Fibroblast of lung (primary cell): ENCODE results near the gene SORCS3. TPM values are rescaled to one million over a fixed set of nuclear protein-coding genes. Genes with fewer than 3 reads are reported as not detected.

Experiments used
- DNase-seq, 2 donors: peaks; one replicate each; pipeline versions ENCODE4 v3.0.0 to v3.0.0-alpha.2; 2010; ENCODE audit warnings: low read depth in 2 of 2
- H2AFZ ChIP-seq: 2 replicates; pipeline ENCODE4 v1.5.1; 2012; ENCODE audit warnings: low read length, control low read depth, inconsistent platforms
- H3K27ac ChIP-seq: 2 replicates; pipeline ENCODE4 v1.5.1; 2011; ENCODE audit warnings: low read length, control low read depth; ENCODE audit not compliant: insufficient read depth
- H3K27me3 ChIP-seq: 2 replicates; pipeline ENCODE4 v1.5.1; 2011; ENCODE audit warnings: mild to moderate bottlenecking, low read length; ENCODE audit not compliant: control insufficient read depth, insufficient read depth
- H3K36me3 ChIP-seq: 2 replicates; pipeline ENCODE4 v1.5.1; 2011; ENCODE audit warnings: low read length; ENCODE audit not compliant: control insufficient read depth, insufficient read depth
- H3K4me1 ChIP-seq: 2 replicates; pipeline ENCODE4 v1.5.1; 2011; ENCODE audit warnings: low read length; ENCODE audit not compliant: control insufficient read depth, insufficient read depth; ENCODE audit errors: extremely low read depth
- H3K4me2 ChIP-seq: 2 replicates; pipeline ENCODE4 v1.5.1; 2011; ENCODE audit warnings: low read length, control low read depth; ENCODE audit not compliant: insufficient read depth; ENCODE audit errors: extremely low read depth
- H3K4me3 ChIP-seq, 4 experiments: fragments of 200-600 bp in 1 of 4; sonication (generic) in 1 of 4; replicated peaks in 1 of 4; 2 replicates each; pipeline ENCODE4 v1.5.1; 2011 to 2016; ENCODE audit warnings: low read length in 4 of 4, low read depth in 3 of 4, mild to moderate bottlenecking in 3 of 4, control low read depth in 2 of 4, inconsistent platforms in 1 of 4, mixed read lengths in 1 of 4; ENCODE audit not compliant: insufficient read depth in 1 of 4; ENCODE audit errors: control extremely low read depth in 1 of 4
- H3K79me2 ChIP-seq: 2 replicates; pipeline ENCODE4 v1.5.1; 2012; ENCODE audit warnings: mild to moderate bottlenecking, low read length, inconsistent platforms; ENCODE audit not compliant: control insufficient read depth, insufficient read depth
- H3K9ac ChIP-seq: 2 replicates; pipeline ENCODE4 v1.5.1; 2011; ENCODE audit warnings: mild to moderate bottlenecking, low read length, control low read depth; ENCODE audit not compliant: insufficient read depth
- H3K9me3 ChIP-seq: 2 replicates; pipeline ENCODE4 v1.5.1; 2012; ENCODE audit warnings: low read depth, low read length; ENCODE audit not compliant: control insufficient read depth, insufficient read depth
- H4K20me1 ChIP-seq: 2 replicates; pipeline ENCODE4 v1.5.1; 2011; ENCODE audit warnings: low read length; ENCODE audit not compliant: control insufficient read depth, insufficient read depth; ENCODE audit errors: extremely low read depth
- CTCF ChIP-seq, 2 donors: IDR thresholded peaks in 1 of 2; conservative IDR thresholded peaks in 1 of 2; 1 replicate in 1 of 2; 2 replicates in 1 of 2; pipeline ENCODE4 v1.5.1; 2011 to 2012; ENCODE audit warnings: low read length in 2 of 2, control low read depth in 1 of 2, inconsistent platforms in 1 of 2, low read depth in 1 of 2, mild to moderate bottlenecking in 1 of 2
- EZH2 ChIP-seq: IDR thresholded peaks from 2 replicates; pipeline ENCODE4 v1.5.1; 2012; ENCODE audit warnings: low read length, control low read depth, mild to moderate bottlenecking; ENCODE audit errors: missing control alignments
- polyA plus RNA-seq, 2 donors: library from polyadenylated mRNA; depleted of rRNA in 1 of 2; stranded (reverse) in 1 of 2; unstranded in 1 of 2; fragments of >200 nt; gene quantifications; 2 replicates each; pipeline ENCODE4 v1.2.1, GENCODE V29; 2011 to 2012; ENCODE audit warnings: missing spikeins in 1 of 2
- total RNA-seq: library from RNA; depleted of rRNA; stranded (reverse); fragments of >200 nt; gene quantifications from 2 replicates; pipeline ENCODE4 v1.2.1, GENCODE V29; 2014

The SORCS3 gene
- total and polyA plus RNA-seq, 2 donors (not counting 1 experiment from before 2014, with no cell fraction given) = not detected

- TF ChIP-seq CTCF (conservative IDR thresholded peaks at IDR 0.05 in 1 of 2, IDR thresholded peaks at IDR 0.05 in 1 of 2; ENCODE audit: low read depth in 1 of 2, low read length in 2 of 2) = no peak
- TF ChIP-seq EZH2 = no peak
- no peak overlapping the region for H2AFZ ChIP-seq
- no peaks in the 10 kb centered on the region for H3K4me1 ChIP-seq
- no peaks in the 10 kb centered on the region for H3K36me3 ChIP-seq
- H3K27me3 ChIP-seq = no peaks in the 10 kb centered on the region
- H3K79me2 ChIP-seq = no peaks in the 10 kb centered on the region
- no peak overlapping the region for H3K9ac ChIP-seq
- no peaks in the 10 kb centered on the region for H3K9me3 ChIP-seq
- no peak overlapping the region for H3K4me2 ChIP-seq
- H4K20me1 ChIP-seq = no peaks in the 10 kb centered on the region
- no peak overlapping the region for H3K4me3 ChIP-seq
- peak in 1 of 2 donors; percentile 1 for DNase-seq
- no peak overlapping the region for H3K27ac ChIP-seq
Measured at GRCh38 chr10:105210546-105210945, 569.5 kb downstream of the SORCS3 start.

GRCh38 chr10:105237685-105238084 lies 596.6 kb downstream of the SORCS3 start:
- H3K27me3 ChIP-seq = no peaks in the 10 kb centered on the region
- no peak for DNase-seq
- H3K4me2 ChIP-seq = no peak overlapping the region
- no peaks in the 10 kb centered on the region for H4K20me1 ChIP-seq
- no peak overlapping the region for H3K9ac ChIP-seq
- TF ChIP-seq CTCF (conservative IDR thresholded peaks at IDR 0.05 in 1 of 2, IDR thresholded peaks at IDR 0.05 in 1 of 2; ENCODE audit: low read depth in 1 of 2, low read length in 2 of 2) (no peak), EZH2 (no peak)
- H3K4me1 ChIP-seq = no peaks in the 10 kb centered on the region
- H3K79me2 ChIP-seq = no peaks in the 10 kb centered on the region
- no peak overlapping the region for H3K4me3 ChIP-seq
- no peaks in the 10 kb centered on the region for H3K9me3 ChIP-seq
- no peaks in the 10 kb centered on the region for H3K36me3 ChIP-seq
- H3K27ac ChIP-seq = no peak overlapping the region
- no peak overlapping the region for H2AFZ ChIP-seq

- H2AFZ ChIP-seq = no peak overlapping the region
- H3K27me3 ChIP-seq = no peaks in the 10 kb centered on the region
- no peak overlapping the region for H3K9ac ChIP-seq
- no peak overlapping the region for H3K4me3 ChIP-seq
- no peak overlapping the region for H3K4me2 ChIP-seq
- TF ChIP-seq EZH2 (no peak), CTCF (conservative IDR thresholded peaks at IDR 0.05 in 1 of 2, IDR thresholded peaks at IDR 0.05 in 1 of 2; ENCODE audit: low read depth in 1 of 2, low read length in 2 of 2) (no peak)
- DNase-seq = no peak
- H3K4me1 ChIP-seq = no peaks in the 10 kb centered on the region
- no peaks in the 10 kb centered on the region for H3K79me2 ChIP-seq
- no peaks in the 10 kb centered on the region for H3K9me3 ChIP-seq
- H3K36me3 ChIP-seq = no peaks in the 10 kb centered on the region
- H4K20me1 ChIP-seq = no peaks in the 10 kb centered on the region
- no peak overlapping the region for H3K27ac ChIP-seq
Measured at GRCh38 chr10:105239311-105240219, 598.5 kb downstream of the SORCS3 start.
